ENCODE results near the gene FAM168B.

GRCh38 chr2:131036269-131036668 lies 57.0 kb downstream of the FAM168B start:
- TF ChIP-seq CTCF (IDR thresholded peaks at IDR 0.05): no peak
- no peak for TF ChIP-seq RAD21 (IDR thresholded peaks at IDR 0.05; ENCODE audit: low read length)
- TF ChIP-seq MAX (IDR thresholded peaks at IDR 0.05; ENCODE audit: low read depth): no peak
- TF ChIP-seq RCOR1 (IDR thresholded peaks at IDR 0.05; ENCODE audit: low read length): no peak
- no peak for TF ChIP-seq EP300 (IDR thresholded peaks at IDR 0.05; ENCODE audit: borderline replicate concordance in 1 of 2, low read depth in 1 of 2, low read length in 1 of 2)
- no peak for TF ChIP-seq ELF1 (IDR thresholded peaks at IDR 0.05)

Data from SK-N-SH (cell line).